K562 (cell line): ENCODE results near the gene CXCL6.

Source experiments
- CHD1 ChIP-seq: fragments of 200-600 bp; sonication (generic); IDR thresholded peaks from one replicate; pipeline ENCODE4 v1.6.1; 2012; ENCODE audit warnings: mild to moderate bottlenecking, moderate library complexity, low read length, inconsistent platforms
- POLR2A ChIP-seq: fragments of 450-650 bp; conservative IDR thresholded peaks from 2 replicates; pipeline ENCODE4 v1.6.1; 2016
- TAF7 ChIP-seq: fragments of 450-650 bp; IDR thresholded peaks from 2 replicates; pipeline ENCODE4 v1.6.1; 2016; ENCODE audit warnings: missing genetic modification characterization, missing compliant biosample characterization
- ZNF121 ChIP-seq: sonication (generic); formaldehyde crosslinking; conservative IDR thresholded peaks from 2 replicates; pipeline ENCODE4 v1.8.0; 2022; ENCODE audit warnings: missing genetic modification reagents

GRCh38 chr4:73867783-73868182, 31.3 kb downstream of the CXCL6 start:
- TF ChIP-seq TAF7 (tag): no peak
- no peak for TF ChIP-seq ZNF121 (CRISPR knock-in tag)
- no peak for TF ChIP-seq CHD1
- TF ChIP-seq POLR2A: no peak
